ENCODE measurements around the gene RETREG2. TPM values are rescaled to one million over a fixed set of nuclear protein-coding genes. Genes with fewer than 3 reads are reported as not detected.

RETREG2 gene
- total and polyA plus RNA-seq, 2 of the 8 experiments (the other 6 are each of a cell fraction or from before 2014, with no cell fraction given): 51.3 to 67.4 TPM

GRCh38 chr2:219230059-219230540, 52.0 kb downstream of the RETREG2 start (continued):
- TF ChIP-seq SAP30 (IDR thresholded peaks at IDR 0.05; ENCODE audit: insufficient read depth, insufficient replicate concordance, low read length) (peak; percentile 76), ASH2L (IDR thresholded peaks at IDR 0.05; ENCODE audit: low read length) (no peak), SUZ12 (IDR thresholded peaks at IDR 0.05; ENCODE audit: low read length) (no peak), ZNF274 (IDR thresholded peaks at IDR 0.05; ENCODE audit: borderline replicate concordance, extremely low read depth, low read length) (no peak), TEAD4 (IDR thresholded peaks at IDR 0.05; ENCODE audit: low read depth, low read length) (no peak)

Data from H1 (cell line).